Epithelial cell of proximal tubule (primary cell): ENCODE data around the gene UTP25. TPM values are rescaled to one million over a fixed set of nuclear protein-coding genes. Genes with fewer than 3 reads are reported as not detected.

ENCODE experiments used
- DNase-seq: peaks from one replicate; pipeline ENCODE4 v3.0.0-alpha.2; 2011; ENCODE audit warnings: low read depth
- H3K4me3 ChIP-seq: 2 replicates; pipeline ENCODE4 v1.5.1; 2011; ENCODE audit warnings: low read depth, mild to moderate bottlenecking, low read length
- total RNA-seq: library from RNA; depleted of rRNA; stranded (reverse); fragments of >200 nt; gene quantifications from 2 replicates; pipeline ENCODE4 v1.2.3, GENCODE V29; 2015
- TF ChIP-seq, protein P1 (sequence below): conservative IDR thresholded peaks from 2 replicates; pipeline ENCODE4 v1.5.1; 2012; ENCODE audit warnings: low read depth, mild to moderate bottlenecking, low read length

UTP25 gene
- total RNA-seq, 1 donor from 2014 or later, result 7.5 TPM

DNA sequence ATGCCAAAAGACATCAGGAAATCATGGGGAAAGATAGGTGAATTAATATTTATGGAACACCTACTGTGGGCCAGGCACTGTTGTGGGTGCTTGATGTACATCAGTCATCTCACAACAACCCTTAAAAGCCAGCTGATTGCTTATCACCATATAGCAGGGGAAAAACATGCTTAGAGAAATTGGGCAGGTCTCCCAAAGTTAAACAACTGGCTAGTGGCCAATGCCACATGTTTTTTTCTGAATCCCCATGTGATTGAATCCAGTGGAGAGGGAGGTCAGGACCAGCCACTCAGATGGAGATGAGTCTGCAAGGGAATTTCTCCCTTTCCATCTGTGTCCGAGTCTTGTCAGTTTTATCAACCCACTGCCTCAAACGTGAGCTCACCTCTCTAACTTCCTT, 33.5 kb downstream of the UTP25 start:
- H3K4me3 ChIP-seq, result no peak overlapping the region
- TF ChIP-seq, protein P1, sequence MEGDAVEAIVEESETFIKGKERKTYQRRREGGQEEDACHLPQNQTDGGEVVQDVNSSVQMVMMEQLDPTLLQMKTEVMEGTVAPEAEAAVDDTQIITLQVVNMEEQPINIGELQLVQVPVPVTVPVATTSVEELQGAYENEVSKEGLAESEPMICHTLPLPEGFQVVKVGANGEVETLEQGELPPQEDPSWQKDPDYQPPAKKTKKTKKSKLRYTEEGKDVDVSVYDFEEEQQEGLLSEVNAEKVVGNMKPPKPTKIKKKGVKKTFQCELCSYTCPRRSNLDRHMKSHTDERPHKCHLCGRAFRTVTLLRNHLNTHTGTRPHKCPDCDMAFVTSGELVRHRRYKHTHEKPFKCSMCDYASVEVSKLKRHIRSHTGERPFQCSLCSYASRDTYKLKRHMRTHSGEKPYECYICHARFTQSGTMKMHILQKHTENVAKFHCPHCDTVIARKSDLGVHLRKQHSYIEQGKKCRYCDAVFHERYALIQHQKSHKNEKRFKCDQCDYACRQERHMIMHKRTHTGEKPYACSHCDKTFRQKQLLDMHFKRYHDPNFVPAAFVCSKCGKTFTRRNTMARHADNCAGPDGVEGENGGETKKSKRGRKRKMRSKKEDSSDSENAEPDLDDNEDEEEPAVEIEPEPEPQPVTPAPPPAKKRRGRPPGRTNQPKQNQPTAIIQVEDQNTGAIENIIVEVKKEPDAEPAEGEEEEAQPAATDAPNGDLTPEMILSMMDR, result no peak
- no peak for DNase-seq

- no peak overlapping the region for H3K4me3 ChIP-seq
- DNase-seq, result no peak
- TF ChIP-seq, protein P1, result no peak
Observed at GRCh38 chr1:209862391-209863356, 34.9 kb downstream of the UTP25 start.

GRCh38 chr1:209863766-209864485, 36.2 kb downstream of the UTP25 start:
- no peak overlapping the region for H3K4me3 ChIP-seq
- DNase-seq, result no peak
- TF ChIP-seq, protein P1, result no peak

DNA sequence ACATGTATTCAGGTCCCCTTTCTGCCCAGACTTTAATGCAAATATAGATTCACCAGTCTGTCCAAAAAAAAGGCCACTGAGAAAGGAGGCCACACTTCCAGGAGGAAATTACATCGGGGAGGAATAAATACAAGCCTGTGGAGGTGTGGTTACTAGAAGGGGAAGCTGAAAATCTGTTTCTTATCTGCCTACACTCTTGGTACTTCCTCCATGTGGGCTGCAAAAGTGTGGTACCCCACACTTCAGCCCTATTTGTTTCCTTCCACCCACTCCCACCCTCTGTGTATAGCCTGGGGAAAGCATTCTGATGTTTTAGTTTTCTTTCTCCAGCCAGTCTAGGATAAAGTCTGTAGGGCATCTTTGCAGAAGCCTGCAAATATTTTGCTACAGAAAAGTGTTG, 38.4 kb downstream of the UTP25 start:
- no peak for DNase-seq
- H3K4me3 ChIP-seq, result no peak overlapping the region
- TF ChIP-seq, protein P1, result no peak

GRCh38 chr1:209869291-209870149, 41.7 kb downstream of the UTP25 start:
- H3K4me3 ChIP-seq, result no peak overlapping the region
- TF ChIP-seq, protein P1, result no peak
- no peak for DNase-seq

DNA sequence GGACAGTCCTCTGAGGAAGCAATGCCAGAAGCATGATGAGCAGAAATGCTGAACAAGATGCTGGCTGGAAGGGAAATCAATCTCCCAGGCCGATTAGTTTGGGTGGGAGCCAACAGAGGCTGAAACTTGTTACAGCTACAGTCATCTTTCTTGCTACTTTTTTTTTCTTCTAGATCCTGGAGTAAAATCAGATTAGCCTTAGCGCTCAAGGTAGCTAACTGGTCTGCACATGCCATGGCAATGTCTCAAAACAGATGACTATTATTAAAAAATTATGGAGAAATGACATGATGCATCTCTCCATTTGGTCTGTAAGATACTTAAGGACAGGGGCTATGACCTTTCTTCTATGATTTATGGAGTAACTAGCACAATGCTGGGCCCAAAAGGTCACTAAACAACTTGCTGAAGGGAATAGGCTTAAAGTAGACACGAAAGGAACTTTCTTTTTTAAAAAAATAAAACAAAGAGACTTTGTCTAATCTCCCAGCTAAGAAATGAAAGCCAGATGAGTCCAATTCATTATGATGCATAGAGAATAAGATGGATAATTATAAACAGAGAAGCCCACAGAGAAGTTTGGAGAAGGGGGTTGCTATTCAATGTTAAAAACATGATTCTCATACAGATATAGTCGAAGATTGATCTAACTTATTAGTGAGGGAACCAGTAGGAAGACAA, 42.5 kb downstream of the UTP25 start:
- H3K4me3 ChIP-seq, result no peak overlapping the region
- DNase-seq, result no peak
- TF ChIP-seq, protein P1, result no peak
